CD4-positive, CD25-positive, alpha-beta regulatory T cell (primary cell): ENCODE data around the gene TCF7L1. TPM values are rescaled to one million over a fixed set of nuclear protein-coding genes. Genes with fewer than 3 reads are reported as not detected.

ENCODE experiments used
- ATAC-seq, 2 donors: fragments of 150-1000 bp; cut with Tn5 transposase; one replicate each; pipeline ENCODE4 v1.10.0; 2021; ENCODE audit warnings: low read depth in 2 of 2, moderate number of reproducible peaks in 2 of 2, moderate library complexity in 1 of 2
- DNase-seq, 3 donors: peaks; one replicate each; pipeline versions ENCODE4 v3.0.0 to v3.0.0-alpha.2; 2012 to 2022; ENCODE audit warnings: mixed read lengths in 1 of 3
- H3K27ac ChIP-seq: one replicate; pipeline ENCODE4 v1.7.0; 2013; ENCODE audit warnings: mild to moderate bottlenecking, low read length; ENCODE audit not compliant: insufficient read depth, poor library complexity, severe bottlenecking
- H3K27me3 ChIP-seq: one replicate; pipeline ENCODE4 v1.7.0; 2013; ENCODE audit warnings: low read length; ENCODE audit not compliant: control insufficient read depth, insufficient read depth
- H3K36me3 ChIP-seq: one replicate; pipeline ENCODE4 v1.7.0; 2013; ENCODE audit warnings: mild to moderate bottlenecking, low read length, moderate library complexity; ENCODE audit not compliant: control insufficient read depth, insufficient read depth
- H3K4me1 ChIP-seq: 2 replicates; pipeline ENCODE4 v1.7.0; 2013; ENCODE audit warnings: mild to moderate bottlenecking, low read length; ENCODE audit not compliant: insufficient read depth, control insufficient read depth, poor library complexity, severe bottlenecking
- H3K4me3 ChIP-seq: one replicate; pipeline ENCODE4 v1.7.0; 2013; ENCODE audit warnings: low read depth, mild to moderate bottlenecking, low read length, moderate library complexity
- H3K9me3 ChIP-seq, 2 experiments: 1 replicate in 1 of 2; 2 replicates in 1 of 2; pipeline ENCODE4 v1.7.0; 2013; ENCODE audit warnings: low read length in 2 of 2, mild to moderate bottlenecking in 1 of 2, moderate library complexity in 1 of 2; ENCODE audit not compliant: control insufficient read depth in 2 of 2
- H3K27ac Mint-ChIP-seq, 3 donors: one replicate each; pipeline ENCODE4 v1.8.0; 2020 to 2022; ENCODE audit warnings: mild to moderate bottlenecking in 3 of 3, mixed read lengths in 3 of 3, moderate library complexity in 2 of 3
- H3K27me3 Mint-ChIP-seq: one replicate; pipeline ENCODE4 v1.8.0; 2022; ENCODE audit warnings: mild to moderate bottlenecking, mixed read lengths
- H3K36me3 Mint-ChIP-seq: one replicate; pipeline ENCODE4 v1.8.0; 2020; ENCODE audit warnings: mixed read lengths
- H3K4me1 Mint-ChIP-seq, 4 donors: one replicate each; pipeline ENCODE4 v1.8.0; 2020 to 2022; ENCODE audit warnings: mixed read lengths in 4 of 4, mild to moderate bottlenecking in 1 of 4
- H3K4me3 Mint-ChIP-seq, 4 donors: one replicate each; pipeline ENCODE4 v1.8.0; 2020 to 2022; ENCODE audit warnings: mild to moderate bottlenecking in 4 of 4, mixed read lengths in 4 of 4, moderate library complexity in 3 of 4
- H3K9me3 Mint-ChIP-seq, 7 donors: one replicate each; pipeline ENCODE4 v1.8.0; 2020 to 2022; ENCODE audit warnings: mixed read lengths in 7 of 7, mild to moderate bottlenecking in 3 of 7, moderate library complexity in 2 of 7
- polyA plus RNA-seq, 4 donors: library from polyadenylated mRNA; unstranded; fragments of 300-500 nt; fragmentation: Illumina TruSeq; gene quantifications; one replicate each; pipeline ENCODE4 v1.2.3, GENCODE V29; 2021
- total RNA-seq: library from RNA; stranded (reverse); gene quantifications from one replicate; pipeline ENCODE4 v1.2.3, GENCODE V29; 2022

Gene TCF7L1
- total and polyA plus RNA-seq, 5 donors from 2014 or later, result 0.07 to 0.10 TPM; not detected in 3

DNA sequence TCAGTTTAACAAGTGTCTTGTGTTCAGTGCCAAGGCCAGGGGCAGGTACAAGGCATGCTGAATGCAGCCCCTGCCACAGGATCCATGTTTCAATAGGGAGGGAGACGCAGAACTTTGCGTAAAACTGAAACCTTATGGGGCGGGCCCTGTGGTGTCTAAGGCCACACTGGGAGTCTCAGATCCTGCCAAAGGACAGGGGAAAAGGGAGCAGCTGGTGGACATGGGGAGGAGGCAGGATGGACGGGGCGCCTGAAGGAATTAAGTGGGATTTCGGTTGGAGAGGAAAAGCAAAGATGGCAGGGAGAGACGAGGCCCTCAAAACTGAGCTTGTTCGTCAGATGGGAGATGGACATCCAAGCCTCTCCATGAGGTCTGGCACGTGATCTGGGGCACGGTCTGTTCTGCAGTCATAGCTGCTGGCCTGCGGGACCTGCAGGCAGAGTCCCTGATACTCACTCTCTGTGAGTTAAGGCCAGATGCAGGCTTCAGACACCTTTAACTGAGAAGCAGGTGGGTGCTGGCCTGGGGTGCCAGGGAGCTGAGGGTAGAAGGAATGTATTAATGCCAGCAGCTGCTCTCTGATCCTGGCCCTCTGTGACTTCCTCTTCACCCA is 48.8 kb downstream of the TCF7L1 start:
- DNase-seq (no peak), ATAC-seq (no peak)
- H3K4me3 Mint-ChIP-seq, result no peak overlapping the region
- no peaks in the 10 kb centered on the region for H3K36me3 Mint-ChIP-seq
- Histone ChIP-seq H3K4me1 (peaks cover 8% of the 10 kb centered on the region), H3K27me3 (no peaks in the 10 kb centered on the region), H3K27ac (no peak overlapping the region), H3K9me3 (no peaks in the 10 kb centered on the region), H3K36me3 (no peaks in the 10 kb centered on the region), H3K4me3 (no peak overlapping the region)
- H3K27ac Mint-ChIP-seq, result no peak overlapping the region
- H3K9me3 Mint-ChIP-seq, result no peaks in the 10 kb centered on the region
- peaks cover 16% of the 10 kb centered on the region for H3K27me3 Mint-ChIP-seq
- H3K4me1 Mint-ChIP-seq, result peaks cover 0 to 21% (median 12%) of the 10 kb centered on the region in 4 donors

DNA sequence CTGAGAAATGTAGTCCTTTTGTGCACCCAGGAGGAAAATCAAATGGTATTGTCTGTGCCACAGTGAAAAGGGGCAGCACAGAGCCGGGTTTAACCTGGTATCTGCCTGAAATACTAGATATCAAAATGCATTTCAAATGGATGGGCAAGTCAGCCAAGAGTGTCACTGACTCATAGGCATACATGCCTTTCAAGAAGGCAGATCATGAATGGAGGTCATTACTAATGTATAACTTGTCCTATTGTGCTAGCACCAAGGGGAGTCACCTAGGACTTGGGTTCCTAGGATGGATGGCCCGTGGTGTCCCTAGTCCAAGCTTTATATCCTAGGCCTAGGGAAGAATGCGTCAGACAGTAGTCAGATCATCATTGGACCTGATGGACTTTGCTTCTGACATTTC is 49.9 kb downstream of the TCF7L1 start:
- Mint-ChIP-seq H3K27me3 (peaks cover 12% of the 10 kb centered on the region), H3K9me3 (no peaks in the 10 kb centered on the region), H3K4me3 (no peak overlapping the region), H3K4me1 (peaks cover 0 to 16% (median 7%) of the 10 kb centered on the region in 4 donors), H3K27ac (no peak overlapping the region), H3K36me3 (no peaks in the 10 kb centered on the region)
- ATAC-seq (no peak), DNase-seq (no peak)
- no peak overlapping the region for H3K27ac ChIP-seq
- H3K36me3 ChIP-seq, result no peaks in the 10 kb centered on the region
- no peak overlapping the region for H3K4me3 ChIP-seq
- peaks cover 8% of the 10 kb centered on the region for H3K4me1 ChIP-seq
- peaks cover 2% of the 10 kb centered on the region for H3K27me3 ChIP-seq
- H3K9me3 ChIP-seq, result no peaks in the 10 kb centered on the region

DNA sequence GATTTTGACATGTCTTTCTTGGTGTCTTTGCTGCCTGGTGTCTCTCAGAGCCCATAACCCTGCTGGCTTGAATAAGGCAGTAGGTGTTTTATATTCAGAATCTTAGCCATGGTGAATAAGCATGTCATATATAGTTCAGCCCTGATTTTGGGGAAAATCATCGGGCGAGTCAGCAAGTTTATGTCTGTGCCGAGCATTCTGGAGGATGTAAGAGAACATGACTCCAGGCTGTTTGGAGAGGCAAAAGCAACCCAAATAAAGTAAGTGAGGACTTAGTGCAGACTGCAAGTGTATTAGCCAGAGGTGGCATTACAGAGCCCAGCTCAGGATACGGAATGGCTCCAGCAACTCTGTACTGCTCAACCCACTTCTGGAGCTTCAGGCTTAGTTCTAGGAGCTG is 50.3 kb downstream of the TCF7L1 start:
- H3K9me3 ChIP-seq, result no peaks in the 10 kb centered on the region
- no peak overlapping the region for H3K27ac ChIP-seq
- DNase-seq (no peak), ATAC-seq (no peak)
- Mint-ChIP-seq H3K27me3 (peaks cover 9% of the 10 kb centered on the region), H3K9me3 (no peaks in the 10 kb centered on the region), H3K27ac (no peak overlapping the region), H3K36me3 (no peaks in the 10 kb centered on the region), H3K4me1 (peaks cover 0 to 12% (median 4%) of the 10 kb centered on the region in 4 donors), H3K4me3 (no peak overlapping the region)
- peaks cover 5% of the 10 kb centered on the region for H3K4me1 ChIP-seq
- H3K4me3 ChIP-seq, result no peak overlapping the region
- H3K27me3 ChIP-seq, result peaks cover 2% of the 10 kb centered on the region
- no peaks in the 10 kb centered on the region for H3K36me3 ChIP-seq

DNA sequence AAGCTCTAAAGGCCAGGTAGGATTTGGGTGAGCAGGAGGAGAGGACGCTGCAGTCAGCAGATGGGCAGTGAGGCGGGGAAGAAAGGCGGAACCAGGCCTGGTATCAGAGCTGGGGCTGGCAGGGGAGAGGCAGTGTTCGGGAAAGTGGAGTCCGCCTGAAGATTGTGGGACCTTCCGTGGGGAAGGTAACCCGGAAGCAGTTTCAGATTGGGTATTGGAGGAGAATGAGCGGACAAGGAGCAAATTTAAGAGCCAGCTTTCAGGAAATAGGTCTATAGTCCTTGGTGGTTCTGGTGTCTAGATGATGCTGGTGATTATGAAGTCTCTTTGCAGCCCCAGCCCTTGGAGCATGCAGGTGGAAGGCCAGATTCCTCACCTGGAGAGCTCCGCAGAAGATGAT is 51.0 kb downstream of the TCF7L1 start:
- peaks cover 9% of the 10 kb centered on the region for H3K27me3 Mint-ChIP-seq
- Histone ChIP-seq H3K9me3 (no peaks in the 10 kb centered on the region), H3K4me3 (no peak overlapping the region), H3K36me3 (no peaks in the 10 kb centered on the region), H3K4me1 (no peaks in the 10 kb centered on the region), H3K27me3 (peaks cover 2% of the 10 kb centered on the region), H3K27ac (no peak overlapping the region)
- H3K27ac Mint-ChIP-seq, result no peak overlapping the region
- no peaks in the 10 kb centered on the region for H3K36me3 Mint-ChIP-seq
- no peak for DNase-seq
- no peaks in the 10 kb centered on the region for H3K9me3 Mint-ChIP-seq
- H3K4me1 Mint-ChIP-seq, result peaks cover 0 to 7% (median 2%) of the 10 kb centered on the region in 4 donors
- no peak overlapping the region for H3K4me3 Mint-ChIP-seq
- no peak for ATAC-seq

DNA sequence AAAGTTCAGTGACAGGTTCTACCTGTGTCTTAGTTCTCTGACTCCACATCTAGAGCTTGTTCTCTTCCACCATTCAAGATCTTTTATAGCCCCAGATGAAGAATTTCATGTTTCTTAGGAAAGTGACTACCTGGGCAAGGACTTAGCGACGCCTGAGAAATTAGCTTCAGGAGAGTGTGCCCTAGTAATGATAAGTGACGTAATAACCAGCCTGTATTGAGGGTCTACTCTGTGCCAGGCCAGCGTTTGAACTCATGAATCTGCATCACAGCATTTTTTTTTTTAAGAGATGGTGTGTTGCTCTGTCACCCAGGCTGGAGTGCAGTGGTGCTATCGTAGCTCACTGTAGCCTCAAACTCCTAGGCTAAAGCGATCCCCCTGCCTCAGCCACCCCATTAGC is 51.8 kb downstream of the TCF7L1 start:
- Mint-ChIP-seq H3K27me3 (peaks cover 9% of the 10 kb centered on the region), H3K9me3 (no peaks in the 10 kb centered on the region), H3K4me3 (no peak overlapping the region), H3K4me1 (peaks cover 0 to 5% (median 2%) of the 10 kb centered on the region in 4 donors), H3K36me3 (no peaks in the 10 kb centered on the region), H3K27ac (no peak overlapping the region)
- no peak overlapping the region for H3K27ac ChIP-seq
- H3K27me3 ChIP-seq, result peaks cover 2% of the 10 kb centered on the region
- H3K9me3 ChIP-seq, result no peaks in the 10 kb centered on the region
- no peaks in the 10 kb centered on the region for H3K36me3 ChIP-seq
- H3K4me3 ChIP-seq, result no peak overlapping the region
- no peak for ATAC-seq
- DNase-seq, result no peak
- H3K4me1 ChIP-seq, result no peaks in the 10 kb centered on the region

DNA sequence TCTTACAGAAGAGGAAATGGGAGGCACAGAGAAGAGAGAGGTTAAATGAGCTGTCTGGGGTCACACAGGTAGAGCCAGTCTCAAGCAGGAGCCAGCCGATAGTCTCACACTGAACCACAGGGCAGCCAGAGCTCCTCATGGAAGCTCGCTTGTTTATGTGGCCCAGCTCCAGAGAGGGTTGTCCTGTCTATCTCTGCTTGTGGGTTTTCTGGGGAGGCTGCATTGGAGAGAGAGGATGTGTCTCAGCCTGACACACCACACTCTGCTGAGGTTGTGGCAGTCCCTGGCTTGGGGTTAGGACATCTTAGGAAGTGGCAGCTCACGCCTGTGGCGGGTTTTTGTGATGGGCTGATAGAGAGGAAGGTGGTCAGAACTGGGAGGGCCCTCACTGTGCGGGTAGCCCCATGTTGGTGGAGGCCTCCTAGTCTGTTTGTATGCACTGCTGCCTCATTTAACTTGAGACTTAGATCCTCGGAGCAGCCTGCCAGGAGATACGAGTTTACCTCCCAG is 52.3 kb downstream of the TCF7L1 start:
- Mint-ChIP-seq H3K27me3 (peaks cover 13% of the 10 kb centered on the region), H3K27ac (no peak overlapping the region), H3K36me3 (no peaks in the 10 kb centered on the region), H3K9me3 (no peaks in the 10 kb centered on the region), H3K4me3 (no peak overlapping the region), H3K4me1 (peaks cover 0 to under 1% (median under 1%) of the 10 kb centered on the region in 4 donors)
- no peaks in the 10 kb centered on the region for H3K4me1 ChIP-seq
- no peak for ATAC-seq
- H3K9me3 ChIP-seq, result no peaks in the 10 kb centered on the region
- H3K27me3 ChIP-seq, result peaks cover 4% of the 10 kb centered on the region
- no peak overlapping the region for H3K27ac ChIP-seq
- DNase-seq, result no peak
- no peaks in the 10 kb centered on the region for H3K36me3 ChIP-seq
- H3K4me3 ChIP-seq, result no peak overlapping the region

DNA sequence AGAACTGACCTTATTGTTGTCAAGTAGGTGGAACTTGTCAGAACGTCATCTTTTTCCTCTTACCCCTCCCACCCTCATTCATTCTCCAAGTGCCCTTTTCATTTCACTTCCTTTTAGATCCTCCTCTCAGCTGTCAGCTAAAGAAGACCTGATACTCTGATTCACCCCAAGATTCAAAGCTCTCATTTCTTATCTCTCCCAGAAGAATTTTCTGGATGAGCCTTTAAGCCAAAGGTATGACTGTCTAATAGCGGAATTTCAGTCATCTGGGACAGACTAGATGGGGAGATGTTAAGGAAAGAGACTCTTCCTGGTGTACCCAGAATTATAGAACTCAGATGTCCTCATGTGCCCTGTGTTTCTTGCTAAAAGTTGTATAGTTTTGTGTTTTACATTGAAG is 53.9 kb downstream of the TCF7L1 start:
- H3K4me1 Mint-ChIP-seq, result no peaks in the 10 kb centered on the region
- no peak for ATAC-seq
- H3K4me1 ChIP-seq, result no peaks in the 10 kb centered on the region
- no peaks in the 10 kb centered on the region for H3K36me3 Mint-ChIP-seq
- H3K4me3 ChIP-seq, result no peak overlapping the region
- H3K36me3 ChIP-seq, result no peaks in the 10 kb centered on the region
- no peak overlapping the region for H3K4me3 Mint-ChIP-seq
- no peaks in the 10 kb centered on the region for H3K9me3 Mint-ChIP-seq
- no peak for DNase-seq
- H3K27me3 Mint-ChIP-seq, result peaks cover 8% of the 10 kb centered on the region
- H3K27ac ChIP-seq, result no peak overlapping the region
- H3K9me3 ChIP-seq, result no peaks in the 10 kb centered on the region
- H3K27ac Mint-ChIP-seq, result no peak overlapping the region
- peaks cover 4% of the 10 kb centered on the region for H3K27me3 ChIP-seq

DNA sequence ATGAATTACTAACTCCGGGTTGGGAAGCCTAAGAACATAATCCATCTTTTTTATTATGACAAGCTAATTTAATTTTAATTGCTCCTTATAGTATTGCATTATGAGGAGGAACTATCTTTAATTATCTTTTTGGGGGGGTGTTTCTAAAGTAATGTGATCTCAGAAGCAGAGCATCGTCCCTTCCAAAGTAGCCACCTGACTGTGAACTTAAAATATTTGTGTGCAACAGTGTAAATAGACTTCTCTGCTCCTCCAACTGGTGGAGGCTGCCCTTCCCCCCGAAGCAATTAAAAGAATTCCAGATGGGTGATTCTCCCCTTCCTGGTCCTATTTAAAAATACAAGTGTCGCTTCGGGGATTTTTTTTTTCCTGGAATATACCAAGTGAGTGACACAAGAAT is 55.7 kb downstream of the TCF7L1 start:
- DNase-seq, result no peak

More for the DNA sequence above, 55.7 kb downstream of the TCF7L1 start:
- no peaks in the 10 kb centered on the region for H3K36me3 Mint-ChIP-seq
- no peaks in the 10 kb centered on the region for H3K9me3 Mint-ChIP-seq
- no peaks in the 10 kb centered on the region for H3K4me1 Mint-ChIP-seq
- no peak overlapping the region for H3K4me3 Mint-ChIP-seq
- no peaks in the 10 kb centered on the region for H3K9me3 ChIP-seq
- no peak for ATAC-seq
- H3K27ac Mint-ChIP-seq, result no peak overlapping the region
- no peaks in the 10 kb centered on the region for H3K36me3 ChIP-seq
- H3K27ac ChIP-seq, result no peak overlapping the region
- H3K4me3 ChIP-seq, result no peak overlapping the region
- peaks cover 12% of the 10 kb centered on the region for H3K27me3 Mint-ChIP-seq
- peaks cover 7% of the 10 kb centered on the region for H3K27me3 ChIP-seq
- no peaks in the 10 kb centered on the region for H3K4me1 ChIP-seq
